Ovary (tissue), 9 donors: ENCODE data around the gene ARHGEF11. TPM values are rescaled to one million over a fixed set of nuclear protein-coding genes. Genes with fewer than 3 reads are reported as not detected.

ENCODE experiments used
- DNase-seq, 5 donors: peaks; one replicate each; pipeline ENCODE4 v3.0.0-alpha.2; 2019 to 2020
- H3K27ac ChIP-seq, 2 donors: fragments of 200-600 bp; one replicate each; pipeline versions ENCODE4 v1.5.1 to v1.8.0; 2019 to 2022
- H3K27me3 ChIP-seq: fragments of 200-600 bp; one replicate; pipeline ENCODE4 v1.8.0; 2022
- H3K36me3 ChIP-seq: fragments of 200-600 bp; sonication (generic); one replicate; pipeline ENCODE4 v1.5.1; 2019
- H3K4me1 ChIP-seq: one replicate; pipeline ENCODE4 v1.8.1; 2013; ENCODE audit warnings: mild to moderate bottlenecking, moderate library complexity; ENCODE audit not compliant: insufficient read depth
- H3K4me3 ChIP-seq: fragments of 200-600 bp; sonication (generic); one replicate; pipeline ENCODE4 v1.5.1; 2017
- H3K9me3 ChIP-seq, 2 donors: fragments of 200-600 bp in 1 of 2; sonication (generic) in 1 of 2; one replicate each; pipeline versions ENCODE4 v1.5.1 to v1.8.1; 2013 to 2019; ENCODE audit warnings: mild to moderate bottlenecking in 1 of 2, moderate library complexity in 1 of 2
- EP300 ChIP-seq: sonication (generic); formaldehyde crosslinking; IDR thresholded peaks from one replicate; pipeline ENCODE4 v1.6.1; 2017; ENCODE audit warnings: antibody characterized with exemption
- POLR2A ChIP-seq: fragments of 450-650 bp; IDR thresholded peaks from one replicate; pipeline ENCODE4 v1.6.1; 2017; ENCODE audit warnings: antibody characterized with exemption, mild to moderate bottlenecking, moderate library complexity
- WGBS, 3 donors: extraction: QIAGEN DNeasy Blood & Tissue Kit in 1 of 3; methylation state at CpG; one replicate each; pipeline versions ENCODE4 v1.1.5 to v1.1.7; 2013 to 2017; 5-methylcytosine and 5-hydroxymethylcytosine counted together
- intact Hi-C, 4 donors: fragments of 100-400 bp; cut with DNase I; formaldehyde crosslinking; loops; one replicate each; pipeline versions ENCODE4 v1.11.0 to v1.15.1; 2022 to 2023
- polyA plus RNA-seq, 2 donors: library from polyadenylated mRNA; stranded (reverse); fragments of 200-250 nt in 1 of 2; fragments of 350-450 nt in 1 of 2; fragmentation: Illumina TruSeq in 1 of 2; extraction: RNeasy Lipid Tissue Mini Kit (QIAGEN cat#74804) in 1 of 2; gene quantifications; one replicate each; pipeline ENCODE4 v1.2.3, GENCODE V29; 2013 to 2014
- total RNA-seq, 7 donors: library from RNA; depleted of rRNA in 2 of 7; stranded (reverse); fragments of >200 nt in 2 of 7; fragmentation: NEBNext Ultra II Directional in 3 of 7; extraction: Animal tissue kit (Norgen Biotek cat#: 25700) in 3 of 7; gene quantifications; one replicate each; pipeline versions ENCODE4 v1.1.0 to v1.2.4, GENCODE V29; 2016 to 2023
- TF ChIP-seq, protein P1 (sequence below), 3 donors: fragments of 450-650 bp in 2 of 3; fragments of 200-600 bp in 1 of 3; IDR thresholded peaks; one replicate each; pipeline versions ENCODE4 v1.5.1 to v1.8.0; 2016 to 2022; ENCODE audit warnings: antibody characterized with exemption in 3 of 3, mild to moderate bottlenecking in 1 of 3
- donor health status: DM: no; HTN: no; CAD: no; lungs with moderate emphysema.
- donor health status: DM: no; HTN: no; CAD: no.
- donor health status: Bipolar disorder and iron deficiency.
- donor health status: DM: yes; HTN: yes; CAD: no.
- donor health status: DM: no; HTN: no; CAD: no.
- donor health status: DM: yes; HTN: yes; CAD: no.

Gene ARHGEF11
- total and polyA plus RNA-seq, 9 donors: 14.3 to 43.9 (median 26.8) TPM

DNA sequence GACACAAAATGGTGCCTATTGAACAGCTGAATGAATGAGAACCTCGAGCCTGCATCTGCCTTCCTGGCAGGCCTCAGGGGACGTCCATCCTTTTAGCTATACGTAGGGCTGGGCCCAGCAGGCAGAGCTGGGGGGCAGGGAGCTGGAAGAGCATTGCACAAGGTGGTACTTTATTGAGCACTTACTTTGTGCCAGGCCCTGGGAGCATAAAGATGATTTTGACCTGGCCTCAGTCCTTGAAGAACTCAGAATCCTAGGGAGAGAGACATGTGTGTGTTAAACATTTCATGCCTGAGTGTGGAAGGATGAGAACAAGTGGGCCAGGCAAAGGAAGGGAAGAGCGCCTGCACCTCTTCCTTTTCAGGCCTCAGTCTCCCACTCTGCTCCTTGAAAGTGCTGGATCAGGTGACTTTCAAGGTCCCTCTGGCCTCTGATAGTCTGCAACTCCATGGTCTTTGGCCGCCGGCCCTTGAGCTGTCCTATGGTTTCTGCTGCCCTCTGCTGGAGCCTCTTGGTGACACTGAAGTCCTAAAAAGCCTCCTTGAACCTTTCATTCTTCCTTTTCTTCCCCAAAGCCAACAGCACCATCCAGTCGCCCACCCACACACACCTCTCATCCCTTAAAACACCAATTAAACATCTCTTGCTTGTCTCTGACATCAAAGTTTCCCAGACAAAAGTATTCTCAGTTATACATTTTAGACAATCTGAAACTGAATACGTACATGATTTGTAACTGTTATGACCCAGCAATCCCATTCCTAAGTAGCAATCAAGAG is 155.6 kb downstream of the ARHGEF11 start:
- peaks cover 11% of the 10 kb centered on the region for H3K4me1 ChIP-seq
- H3K27me3 ChIP-seq: no peaks in the 10 kb centered on the region
- no peaks in the 10 kb centered on the region for H3K9me3 ChIP-seq
- DNase-seq: peak; percentile 75 to 86 (median 82)
- no peak overlapping the region for H3K27ac ChIP-seq
- WGBS, 3 donors: 44 to 47% (median 46%) methylated on average over 8 of the region's 8 CpGs
- H3K4me3 ChIP-seq: no peak overlapping the region
- intact Hi-C loops: loop anchor here in 2 of 4 donors (10.0 kb wide), 2 partner anchors 115 to 185 kb away; partner anchors contain the start of gene CRABP2 (in 1 of the 2)
- no peaks in the 10 kb centered on the region for H3K36me3 ChIP-seq
- TF ChIP-seq POLR2A: no peak
- TF ChIP-seq, protein P1, sequence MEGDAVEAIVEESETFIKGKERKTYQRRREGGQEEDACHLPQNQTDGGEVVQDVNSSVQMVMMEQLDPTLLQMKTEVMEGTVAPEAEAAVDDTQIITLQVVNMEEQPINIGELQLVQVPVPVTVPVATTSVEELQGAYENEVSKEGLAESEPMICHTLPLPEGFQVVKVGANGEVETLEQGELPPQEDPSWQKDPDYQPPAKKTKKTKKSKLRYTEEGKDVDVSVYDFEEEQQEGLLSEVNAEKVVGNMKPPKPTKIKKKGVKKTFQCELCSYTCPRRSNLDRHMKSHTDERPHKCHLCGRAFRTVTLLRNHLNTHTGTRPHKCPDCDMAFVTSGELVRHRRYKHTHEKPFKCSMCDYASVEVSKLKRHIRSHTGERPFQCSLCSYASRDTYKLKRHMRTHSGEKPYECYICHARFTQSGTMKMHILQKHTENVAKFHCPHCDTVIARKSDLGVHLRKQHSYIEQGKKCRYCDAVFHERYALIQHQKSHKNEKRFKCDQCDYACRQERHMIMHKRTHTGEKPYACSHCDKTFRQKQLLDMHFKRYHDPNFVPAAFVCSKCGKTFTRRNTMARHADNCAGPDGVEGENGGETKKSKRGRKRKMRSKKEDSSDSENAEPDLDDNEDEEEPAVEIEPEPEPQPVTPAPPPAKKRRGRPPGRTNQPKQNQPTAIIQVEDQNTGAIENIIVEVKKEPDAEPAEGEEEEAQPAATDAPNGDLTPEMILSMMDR (IDR thresholded peaks at IDR 0.05): peak; percentile 48 to 65 (median 49)

DNA sequence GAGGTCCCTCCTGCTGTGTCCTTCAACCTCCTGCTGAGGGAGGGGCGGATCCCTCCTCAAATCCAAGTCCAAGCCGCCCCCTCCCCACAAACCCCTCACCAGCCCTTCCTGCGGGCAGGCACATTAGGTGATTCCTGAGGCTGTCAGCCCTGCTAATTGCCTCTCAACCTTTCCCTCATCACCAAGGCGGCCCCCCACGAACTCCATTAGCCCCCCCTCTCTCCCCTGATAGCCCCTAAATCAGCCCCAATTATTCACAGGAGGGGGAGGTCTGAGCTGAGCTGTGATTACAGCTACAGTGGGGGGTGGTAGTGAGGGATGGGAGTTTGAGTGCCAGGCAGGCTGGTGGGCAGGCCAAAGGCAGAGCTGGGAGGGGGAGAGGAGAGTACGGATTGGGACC is 157.8 kb downstream of the ARHGEF11 start:
- Histone ChIP-seq H3K27ac (no peak overlapping the region), H3K4me3 (no peak overlapping the region), H3K4me1 (peaks cover 2% of the 10 kb centered on the region), H3K9me3 (no peaks in the 10 kb centered on the region), H3K36me3 (no peaks in the 10 kb centered on the region), H3K27me3 (no peaks in the 10 kb centered on the region)
- 50 to 63% (median 57%) methylated on average over 6 of the region's 6 CpGs for WGBS, 3 donors
- intact Hi-C loops: loop anchor here in 2 of 4 donors (10.0 kb wide), 2 partner anchors 113 to 183 kb away; partner anchors contain the start of gene CRABP2 (in 1 of the 2)
- TF ChIP-seq POLR2A: no peak
- TF ChIP-seq, protein P1 (IDR thresholded peaks at IDR 0.05): no peak
- no peak for TF ChIP-seq EP300
- no peak for DNase-seq

DNA sequence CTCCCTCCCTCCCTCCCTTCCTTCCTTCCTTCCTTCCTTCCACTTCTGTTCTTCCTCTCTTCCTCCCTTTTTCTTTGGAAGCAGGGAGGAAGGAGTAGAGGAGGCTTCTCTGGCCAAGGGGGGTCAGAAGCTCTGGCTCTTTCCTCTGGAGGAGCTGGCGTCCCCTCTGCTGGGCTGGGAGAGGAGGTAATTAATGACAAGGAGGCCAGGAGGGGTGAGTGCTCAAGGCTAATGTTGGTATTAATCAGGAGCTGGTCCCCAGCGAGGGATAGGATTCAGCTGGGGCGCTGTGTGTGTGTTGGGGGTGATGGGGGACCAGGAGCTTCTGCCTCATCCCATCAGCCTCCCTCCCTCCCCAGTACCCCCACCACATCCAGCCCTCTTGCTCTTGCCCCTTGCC is 158.2 kb downstream of the ARHGEF11 start:
- Histone ChIP-seq H3K27ac (no peak overlapping the region), H3K27me3 (no peaks in the 10 kb centered on the region), H3K9me3 (no peaks in the 10 kb centered on the region), H3K4me1 (no peaks in the 10 kb centered on the region), H3K36me3 (no peaks in the 10 kb centered on the region), H3K4me3 (no peak overlapping the region)
- DNase-seq: no peak
- 9 to 26% (median 22%) methylated on average over 3 of the region's 3 CpGs for WGBS, 3 donors
- intact Hi-C loops: loop anchor here in 2 of 4 donors (10.0 kb wide), 2 partner anchors 113 to 183 kb away; partner anchors contain the start of gene CRABP2 (in 1 of the 2)
- TF ChIP-seq, protein P1 (IDR thresholded peaks at IDR 0.05): no peak
- TF ChIP-seq EP300 (no peak), POLR2A (no peak)

DNA sequence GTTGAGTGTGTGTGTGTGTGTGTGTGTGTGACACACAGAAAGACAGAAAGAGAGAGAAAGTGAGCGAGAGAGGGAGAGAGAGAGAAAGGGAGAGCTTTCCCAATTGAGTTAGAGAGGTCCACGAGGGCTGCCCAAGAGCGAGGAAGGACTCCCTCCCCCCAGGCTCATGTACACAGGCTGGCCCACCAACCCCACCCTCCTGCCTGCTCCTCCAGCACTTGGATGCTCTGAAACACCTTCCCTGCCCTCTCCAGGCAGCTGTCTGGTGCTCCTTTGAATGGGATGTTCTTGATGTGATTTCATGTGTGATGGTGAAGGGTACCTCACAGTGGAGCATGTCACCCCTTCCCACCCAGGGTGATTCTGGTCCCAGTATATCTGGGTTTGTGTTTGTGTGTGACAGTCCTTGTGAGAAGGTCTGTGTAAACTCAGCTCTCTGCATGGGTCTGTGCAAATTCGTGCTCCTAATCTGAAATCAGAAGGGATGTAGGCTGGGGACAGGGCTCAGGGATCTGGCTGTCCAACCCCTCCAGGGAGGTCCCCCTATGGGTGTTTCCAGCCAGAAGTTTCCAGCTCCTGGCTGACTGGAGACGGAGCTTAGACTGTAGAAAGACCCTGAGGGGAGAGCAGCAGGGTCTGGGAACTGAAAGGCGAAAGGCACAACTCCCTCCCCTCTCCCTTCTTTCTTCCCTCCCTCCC is 158.8 kb downstream of the ARHGEF11 start:
- Histone ChIP-seq H3K27me3 (no peaks in the 10 kb centered on the region), H3K9me3 (no peaks in the 10 kb centered on the region), H3K4me1 (no peaks in the 10 kb centered on the region), H3K4me3 (no peak overlapping the region), H3K27ac (no peak overlapping the region), H3K36me3 (no peaks in the 10 kb centered on the region)
- DNase-seq: no peak
- intact Hi-C loops: loop anchor here in 2 of 4 donors (10.0 kb wide), 2 partner anchors 112 to 182 kb away; partner anchors contain the start of gene CRABP2 (in 1 of the 2)
- 40 to 43% (median 41%) methylated on average over 6 of the region's 6 CpGs for WGBS, 3 donors
- TF ChIP-seq EP300 (no peak), POLR2A (no peak)
